NCI-H1694 treated with DMSO at 0.1 percent for 48 hours (cell line): ENCODE measurements around the gene QSOX1.

Experiments used
- DNase-seq: peaks from one replicate; lab custom pipeline; 2025; lab: John Stamatoyannopoulos, UW

The QSOX1 gene

GRCh38 chr1:180251526-180252305 lies 97.0 kb downstream of the QSOX1 start:
- no peak for DNase-seq

- DNase-seq: peak; percentile 70
These were observed 98.2 kb downstream of the QSOX1 start for GRCh38 chr1:180252638-180253536.
